Gastrocnemius medialis (tissue), 4 donors: ENCODE measurements around the gene CLDN3. TPM values are rescaled to one million over a fixed set of nuclear protein-coding genes. Genes with fewer than 3 reads are reported as not detected.

Experiments used
- ATAC-seq, 2 donors: fragments of 150-250 bp; one replicate each; pipeline ENCODE4 v1.9.1; 2016
- DNase-seq, 2 donors: peaks; one replicate each; pipeline ENCODE4 v3.0.0-alpha.2; 2019
- H3K27ac ChIP-seq, 4 donors: fragments of 200-600 bp; sonication (generic); 1 replicate in 1 of 4; 2 replicates in 3 of 4; pipeline ENCODE4 v1.5.1; 2016 to 2018; ENCODE audit warnings: mild to moderate bottlenecking in 2 of 4, moderate library complexity in 1 of 4
- H3K27me3 ChIP-seq, 3 donors: fragments of 200-600 bp; sonication (generic) in 2 of 3; 1 replicate in 1 of 3; 2 replicates in 2 of 3; pipeline versions ENCODE4 v1.5.1 to v1.6.0; 2016 to 2019; ENCODE audit warnings: mild to moderate bottlenecking in 1 of 3, moderate library complexity in 1 of 3
- H3K36me3 ChIP-seq, 2 donors: fragments of 200-600 bp; sonication (generic) in 1 of 2; one replicate each; pipeline ENCODE4 v1.5.1; 2017 to 2018
- H3K4me1 ChIP-seq, 2 donors: fragments of 200-600 bp; sonication (generic) in 1 of 2; one replicate each; pipeline ENCODE4 v1.5.1; 2016 to 2017; ENCODE audit warnings: mild to moderate bottlenecking in 2 of 2
- H3K4me3 ChIP-seq, 4 donors: fragments of 200-600 bp; sonication (generic) in 3 of 4; 1 replicate in 1 of 4; 2 replicates in 3 of 4; pipeline ENCODE4 v1.5.1; 2016 to 2019; ENCODE audit warnings: mild to moderate bottlenecking in 2 of 4
- H3K9me3 ChIP-seq, 3 donors: fragments of 200-600 bp; sonication (generic) in 2 of 3; 1 replicate in 1 of 3; 2 replicates in 2 of 3; pipeline ENCODE4 v1.5.1; 2016 to 2019
- POLR2A ChIP-seq, 2 donors: fragments of 450-650 bp; IDR thresholded peaks; one replicate each; pipeline ENCODE4 v1.6.1; 2017; ENCODE audit warnings: antibody characterized with exemption in 2 of 2, mild to moderate bottlenecking in 2 of 2, moderate library complexity in 2 of 2
- in situ Hi-C, 4 donors: fragments of 200-750 bp; cut with MboI; loops; one replicate each; pipeline versions ENCODE4 v1.15.0 to v1.8.0; 2017; ENCODE audit warnings: low sequenced_read_pairs in 4 of 4
- intact Hi-C: fragments of 100-400 bp; cut with DNase I; formaldehyde crosslinking; loops from one replicate; pipeline ENCODE4 v1.15.1; 2023; ENCODE audit warnings: low total_unique reads
- total RNA-seq, 4 donors: library from RNA; depleted of rRNA; stranded (reverse); fragments of >200 nt; gene quantifications; one replicate each; pipeline versions ENCODE4 v1.1.0 to v1.2.3, GENCODE V29; 2016
- TF ChIP-seq, protein P1 (sequence below), 5 experiments: fragments of 450-650 bp in 3 of 5; fragments of 200-600 bp in 2 of 5; sonication (generic) in 2 of 5; IDR thresholded peaks in 4 of 5; conservative IDR thresholded peaks in 1 of 5; 1 replicate in 4 of 5; 2 replicates in 1 of 5; pipeline ENCODE4 v1.5.1; 2016 to 2019; ENCODE audit warnings: antibody characterized with exemption in 5 of 5, mild to moderate bottlenecking in 3 of 5, moderate library complexity in 3 of 5

The CLDN3 gene
- total RNA-seq, 4 donors from 2014 or later: 5.0 TPM; not detected in 3

DNA sequence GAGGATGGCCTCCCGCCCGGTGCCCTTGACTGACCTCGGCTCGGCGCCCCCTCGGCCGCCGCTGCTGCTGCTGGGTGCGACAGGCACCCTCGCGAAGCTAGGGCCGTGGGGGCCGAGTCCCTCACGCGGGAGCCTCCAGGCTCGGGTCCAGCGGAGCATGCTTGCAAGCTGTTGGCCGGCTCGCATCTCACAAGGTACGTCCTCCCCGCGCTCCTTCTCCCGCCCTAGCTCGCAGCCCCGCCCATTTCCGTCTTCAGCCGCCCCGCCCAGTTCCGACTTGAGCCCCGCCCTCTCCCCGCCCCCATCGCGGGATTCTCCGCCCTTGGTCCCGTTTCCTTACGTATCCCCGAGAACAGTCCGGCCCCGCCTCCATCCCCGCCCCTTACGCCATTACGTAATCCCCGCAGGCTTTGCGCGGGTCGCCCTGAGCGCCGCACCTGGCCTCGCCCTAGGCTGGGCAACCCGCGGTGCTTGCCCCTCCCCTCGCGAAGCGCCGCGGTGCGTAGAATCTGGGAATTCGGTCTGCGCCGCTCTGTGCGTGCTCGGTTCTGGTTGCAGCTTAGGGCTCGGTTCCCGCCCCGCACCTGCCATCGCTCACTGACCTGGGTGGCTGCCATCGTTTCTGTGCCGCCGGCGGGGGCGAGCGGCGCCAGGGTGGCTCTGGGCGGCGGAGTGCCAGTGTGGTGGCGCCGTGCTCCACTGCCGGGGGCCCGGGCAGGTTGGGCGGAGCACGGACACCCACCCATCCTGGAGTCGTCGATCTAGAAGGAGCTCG is 31.3 kb downstream of the CLDN3 start, which contains the start of gene ABHD11:
Gene ABHD11, minus strand, starts transcription at position 191 of the 775 bp plus-strand sequence. Its CDS starts 32 bp downstream, at position 159.
- DNase-seq: peak; percentile 96 to 98
- ATAC-seq: peak; percentile 92 to 93
- intact Hi-C loops (loop anchor here (1.0 to 5.0 kb wide), 5 partner anchors 19 to 181 kb away; partner anchors contain the start of genes BCL7B, BUD23, DNAJC30 and METTL27), in situ Hi-C loops (no loop called here)
- Histone ChIP-seq H3K36me3 (no peaks in the 10 kb centered on the region), H3K4me3 (peak within 1 kb of the TSS; percentile 71 to 98 (median 86)), H3K4me1 (peaks cover 0 to 11% of the 10 kb centered on the region in 2 donors), H3K27ac (peak within 1 kb of the TSS; percentile 79 to 88 (median 85)), H3K9me3 (no peaks in the 10 kb centered on the region), H3K27me3 (no peaks in the 10 kb centered on the region)
- TF ChIP-seq, protein P1, sequence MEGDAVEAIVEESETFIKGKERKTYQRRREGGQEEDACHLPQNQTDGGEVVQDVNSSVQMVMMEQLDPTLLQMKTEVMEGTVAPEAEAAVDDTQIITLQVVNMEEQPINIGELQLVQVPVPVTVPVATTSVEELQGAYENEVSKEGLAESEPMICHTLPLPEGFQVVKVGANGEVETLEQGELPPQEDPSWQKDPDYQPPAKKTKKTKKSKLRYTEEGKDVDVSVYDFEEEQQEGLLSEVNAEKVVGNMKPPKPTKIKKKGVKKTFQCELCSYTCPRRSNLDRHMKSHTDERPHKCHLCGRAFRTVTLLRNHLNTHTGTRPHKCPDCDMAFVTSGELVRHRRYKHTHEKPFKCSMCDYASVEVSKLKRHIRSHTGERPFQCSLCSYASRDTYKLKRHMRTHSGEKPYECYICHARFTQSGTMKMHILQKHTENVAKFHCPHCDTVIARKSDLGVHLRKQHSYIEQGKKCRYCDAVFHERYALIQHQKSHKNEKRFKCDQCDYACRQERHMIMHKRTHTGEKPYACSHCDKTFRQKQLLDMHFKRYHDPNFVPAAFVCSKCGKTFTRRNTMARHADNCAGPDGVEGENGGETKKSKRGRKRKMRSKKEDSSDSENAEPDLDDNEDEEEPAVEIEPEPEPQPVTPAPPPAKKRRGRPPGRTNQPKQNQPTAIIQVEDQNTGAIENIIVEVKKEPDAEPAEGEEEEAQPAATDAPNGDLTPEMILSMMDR (IDR thresholded peaks at IDR 0.05 in 4 of 5, conservative IDR thresholded peaks at IDR 0.05 in 1 of 5): no peak
- peak; percentile 51 to 65 for TF ChIP-seq POLR2A (IDR thresholded peaks at IDR 0.05)

GRCh38 chr7:73738220-73738611 is 31.9 kb downstream of the CLDN3 start:
- Histone ChIP-seq H3K27ac (peak overlapping the region; percentile 79 to 88 (median 85)), H3K36me3 (no peaks in the 10 kb centered on the region), H3K27me3 (no peaks in the 10 kb centered on the region), H3K4me1 (peaks cover 0 to 11% of the 10 kb centered on the region in 2 donors), H3K9me3 (no peaks in the 10 kb centered on the region), H3K4me3 (peak overlapping the region; percentile 71 to 98 (median 86))
- DNase-seq (peak in 1 of 2 donors; percentile 40), ATAC-seq (peak; percentile 17 to 32)
- TF ChIP-seq, protein P1 (IDR thresholded peaks at IDR 0.05 in 4 of 5, conservative IDR thresholded peaks at IDR 0.05 in 1 of 5): no peak
- TF ChIP-seq POLR2A (IDR thresholded peaks at IDR 0.05): no peak
- intact Hi-C loops (loop anchor here (1.0 to 5.0 kb wide), 5 partner anchors 19 to 181 kb away; partner anchors contain the start of genes BCL7B, BUD23, DNAJC30 and METTL27), in situ Hi-C loops (no loop called here)

DNA sequence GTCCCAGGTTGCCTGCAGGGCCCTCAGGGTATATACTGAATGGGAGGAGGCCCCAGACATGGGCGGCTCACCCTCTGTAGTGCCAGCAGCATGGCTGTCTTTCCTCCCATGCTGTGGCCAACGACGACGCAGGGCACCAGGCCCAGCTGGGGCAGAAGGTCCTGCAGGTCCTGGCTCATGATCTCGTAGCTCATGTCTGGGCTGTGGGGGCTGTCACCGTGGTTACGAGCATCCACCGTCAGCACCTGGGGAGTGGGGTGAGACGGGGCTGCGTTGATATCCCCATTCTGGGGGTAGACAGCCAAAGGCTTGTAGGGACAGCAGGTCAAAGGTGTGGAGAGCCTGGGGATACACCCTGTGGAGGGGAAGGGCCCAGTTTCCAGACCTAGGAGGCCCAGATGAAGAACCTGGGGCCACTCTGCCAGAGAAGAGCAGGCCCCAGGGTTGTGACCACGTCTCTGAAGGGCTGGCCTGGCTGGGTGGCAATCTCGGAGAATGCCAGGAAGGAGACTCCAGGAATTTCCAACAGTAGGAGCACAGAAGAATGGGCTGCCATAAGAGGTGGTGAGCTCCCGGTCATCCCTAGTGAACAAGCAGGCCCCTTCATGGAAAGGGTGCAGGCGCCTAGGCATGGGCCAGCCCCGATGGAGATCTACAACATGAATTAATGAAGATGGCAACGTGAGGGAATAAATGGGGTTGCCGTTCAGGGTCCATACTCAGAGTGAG is 32.4 kb downstream of the CLDN3 start:
- peaks cover 0 to 11% of the 10 kb centered on the region in 2 donors for H3K4me1 ChIP-seq
- no peaks in the 10 kb centered on the region for H3K9me3 ChIP-seq
- no peak for ATAC-seq
- intact Hi-C loops: loop anchor here (1.0 to 5.0 kb wide), 5 partner anchors 18 to 180 kb away; partner anchors contain the start of genes BCL7B, BUD23, DNAJC30 and METTL27
- H3K27ac ChIP-seq: peak overlapping the region; percentile 79 to 88 (median 85)
- no peaks in the 10 kb centered on the region for H3K36me3 ChIP-seq
- H3K27me3 ChIP-seq: no peaks in the 10 kb centered on the region
- peak overlapping the region; percentile 71 to 98 (median 86) for H3K4me3 ChIP-seq
- no peak for TF ChIP-seq POLR2A (IDR thresholded peaks at IDR 0.05)
- TF ChIP-seq, protein P1 (IDR thresholded peaks at IDR 0.05 in 4 of 5, conservative IDR thresholded peaks at IDR 0.05 in 1 of 5): no peak
- in situ Hi-C loops: no loop called here
- no peak for DNase-seq

DNA sequence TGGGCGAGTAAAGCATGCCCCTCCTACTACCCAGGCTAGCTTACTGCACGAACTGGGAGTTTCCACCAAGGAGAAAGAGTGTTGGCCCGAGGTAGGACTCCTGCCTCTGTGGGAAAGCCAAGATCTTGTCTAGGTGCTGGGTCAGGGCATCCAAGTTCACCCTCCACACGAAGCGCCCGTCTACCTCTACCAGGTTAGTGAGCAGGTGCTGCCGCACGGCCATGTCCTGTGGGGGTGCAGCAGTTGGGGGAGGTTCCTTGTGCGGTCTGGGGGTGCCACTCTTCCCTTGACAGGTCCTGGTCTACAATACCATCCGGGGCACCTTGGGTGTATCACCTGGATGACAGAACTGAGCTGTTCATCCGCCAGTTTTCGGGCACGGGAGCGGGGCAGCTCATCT is 33.2 kb downstream of the CLDN3 start:
- no peak for TF ChIP-seq POLR2A (IDR thresholded peaks at IDR 0.05)
- TF ChIP-seq, protein P1 (IDR thresholded peaks at IDR 0.05 in 4 of 5, conservative IDR thresholded peaks at IDR 0.05 in 1 of 5): no peak
- ATAC-seq: no peak
- no peak overlapping the region for H3K27ac ChIP-seq
- H3K4me3 ChIP-seq: no peak overlapping the region
- intact Hi-C loops: loop anchor here (5.0 kb wide), 3 partner anchors 70 to 180 kb away; partner anchors contain the start of genes BCL7B, METTL27 and VPS37D
- DNase-seq: no peak
- H3K9me3 ChIP-seq: no peaks in the 10 kb centered on the region
- in situ Hi-C loops: no loop called here
- H3K27me3 ChIP-seq: no peaks in the 10 kb centered on the region
- H3K4me1 ChIP-seq: peaks cover 0 to 11% of the 10 kb centered on the region in 2 donors
- no peaks in the 10 kb centered on the region for H3K36me3 ChIP-seq
